Measurements from ENCODE around the gene LIX1.

LIX1 gene

DNA sequence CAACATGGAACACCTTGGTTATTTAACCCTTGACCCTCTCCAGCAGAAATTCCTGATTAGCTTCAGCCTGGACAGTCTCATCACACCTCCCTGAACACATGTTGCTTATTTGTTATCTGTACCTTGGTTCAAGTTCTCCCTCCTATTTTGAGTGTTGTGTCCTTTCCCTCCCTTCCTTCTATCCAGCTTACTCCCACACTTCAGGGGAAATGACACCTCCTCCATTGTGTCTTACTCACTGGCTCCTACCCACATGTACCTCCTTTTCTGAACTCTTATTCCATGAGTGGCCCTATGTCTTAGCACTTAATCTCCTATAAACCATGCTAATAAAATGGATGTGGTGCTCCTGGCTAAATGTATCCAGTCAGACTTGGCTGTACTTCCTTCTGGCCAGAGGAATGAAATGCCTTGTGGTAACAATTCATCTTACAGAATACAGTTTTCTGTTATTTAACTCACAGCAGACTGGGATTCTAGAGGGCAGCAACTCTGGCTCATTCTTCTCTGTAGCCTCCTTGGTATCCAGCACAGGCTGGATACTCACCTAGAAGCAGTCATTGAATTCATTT is 11.2 kb downstream of the LIX1 start:
- no peak for TF ChIP-seq CTCF (IDR thresholded peaks at IDR 0.05; ENCODE audit: low read depth, low read length)
- DNase-seq (ENCODE audit: extremely low read depth, low read depth), result no peak

- no peak for DNase-seq (ENCODE audit: extremely low read depth, low read depth)
- TF ChIP-seq CTCF (IDR thresholded peaks at IDR 0.05; ENCODE audit: low read depth, low read length), result no peak
These were observed 14.7 kb downstream of the LIX1 start for GRCh38 chr5:97127727-97128126.

DNA sequence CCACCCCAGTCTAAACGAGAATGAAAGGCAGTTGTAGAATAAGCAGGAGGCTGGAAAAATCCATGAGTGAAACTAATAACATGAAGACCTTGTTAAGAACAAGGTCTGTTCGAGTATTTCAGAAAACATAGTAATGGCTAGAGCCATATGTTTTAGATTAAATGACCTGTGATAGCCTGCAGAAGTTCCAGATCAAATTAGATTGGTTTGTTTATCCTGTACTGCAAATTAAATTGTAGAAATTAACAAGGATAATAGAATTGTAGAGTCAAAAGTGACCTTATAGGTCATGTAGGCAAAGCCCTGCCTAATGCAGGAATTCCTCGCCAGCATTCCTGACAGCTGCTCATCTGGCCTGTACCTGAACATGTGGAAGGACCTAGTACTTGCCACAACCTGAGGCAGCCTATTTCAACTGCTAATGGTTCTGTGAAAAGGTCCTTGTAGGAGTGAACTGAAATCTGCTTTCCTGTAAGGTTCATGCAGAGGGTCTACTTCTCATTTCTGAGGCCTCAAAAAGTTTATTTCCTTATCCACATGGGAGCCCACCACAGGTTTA is 17.2 kb downstream of the LIX1 start:
- no peak for TF ChIP-seq CTCF (IDR thresholded peaks at IDR 0.05; ENCODE audit: low read depth, low read length)
- no peak for DNase-seq (ENCODE audit: extremely low read depth, low read depth)

DNA sequence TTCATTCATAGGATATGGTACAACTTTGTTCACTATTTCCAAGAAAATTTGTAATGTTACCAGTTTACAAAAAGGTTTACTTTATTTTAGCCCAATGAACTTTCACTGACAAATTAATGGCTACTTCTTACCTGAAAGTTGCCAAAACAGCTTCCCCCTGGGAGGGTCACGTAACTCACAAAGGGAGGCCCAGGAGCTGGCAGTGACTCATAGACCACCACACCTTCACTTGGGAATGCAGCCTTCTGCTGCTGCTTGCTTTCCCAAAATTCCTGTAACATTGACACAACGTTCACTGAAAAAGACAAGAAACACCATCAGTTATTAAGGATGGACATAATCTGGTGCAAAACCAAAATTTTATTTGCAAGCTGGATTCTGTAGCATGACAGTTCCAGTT is 18.1 kb downstream of the LIX1 start:
- no peak for TF ChIP-seq CTCF (IDR thresholded peaks at IDR 0.05; ENCODE audit: low read depth, low read length)
- no peak for DNase-seq (ENCODE audit: extremely low read depth, low read depth)

DNA sequence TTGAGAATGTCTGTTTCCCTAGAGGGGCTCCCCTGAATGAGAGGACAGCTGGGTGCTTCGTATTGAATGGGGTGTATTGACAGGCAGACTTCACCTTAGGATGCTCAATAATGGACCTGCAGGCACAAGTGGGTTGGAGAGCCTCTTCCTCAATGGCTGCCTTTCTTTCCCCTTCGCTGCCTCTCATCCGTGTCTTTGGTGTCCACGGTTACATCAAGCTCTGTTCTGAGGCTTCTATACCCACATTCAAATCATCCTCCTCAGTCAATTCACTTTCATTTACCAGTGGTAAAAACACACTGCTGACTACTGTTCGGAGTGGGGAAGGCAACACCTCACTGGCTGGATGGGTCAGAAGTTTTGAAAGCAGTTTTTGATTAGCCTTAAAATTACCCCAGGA is 20.6 kb downstream of the LIX1 start:
- DNase-seq (ENCODE audit: extremely low read depth, low read depth), result no peak
- TF ChIP-seq CTCF (IDR thresholded peaks at IDR 0.05; ENCODE audit: low read depth, low read length), result no peak

- no peak for TF ChIP-seq CTCF (IDR thresholded peaks at IDR 0.05; ENCODE audit: low read depth, low read length)
- no peak for DNase-seq (ENCODE audit: extremely low read depth, low read depth)
These were observed 22.2 kb downstream of the LIX1 start for GRCh38 chr5:97120195-97120594.

- no peak for TF ChIP-seq CTCF (IDR thresholded peaks at IDR 0.05; ENCODE audit: low read depth, low read length)
- DNase-seq (ENCODE audit: extremely low read depth, low read depth), result no peak
These were observed 23.4 kb downstream of the LIX1 start for GRCh38 chr5:97119007-97119390.

All from AG09319 (cell line).